ENCODE measurements around the gene CMTM3. TPM values are rescaled to one million over a fixed set of nuclear protein-coding genes. Genes with fewer than 3 reads are reported as not detected.
"Not testable (repeated sequence)": the region's sequence is repeated elsewhere in the genome, so short reads cannot be mapped to it uniquely, and the experiment has no call there.

Gene CMTM3
- total and polyA plus RNA-seq, 2 experiments from 2014 or later: 16.4 to 16.6 TPM

DNA sequence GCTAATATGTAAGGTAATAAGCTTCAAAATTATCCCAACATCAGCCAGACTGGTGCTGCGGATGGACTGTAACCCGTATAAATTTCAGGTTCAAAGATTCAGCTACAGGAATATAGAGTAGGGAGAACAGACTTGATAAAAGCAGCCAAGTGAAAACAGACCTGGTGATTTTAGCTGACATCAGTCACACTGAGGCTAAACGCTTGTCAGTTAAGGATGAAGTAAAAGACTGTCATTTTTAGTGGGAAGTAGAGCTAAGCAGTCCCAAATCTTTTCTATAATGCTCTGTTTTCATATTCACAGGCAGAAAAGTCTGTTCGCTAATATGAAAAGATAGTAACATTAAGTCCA is 56.7 kb downstream of the CMTM3 start:
- Histone ChIP-seq H3K9me2 (ENCODE audit: insufficient read depth) (no peaks in the 10 kb centered on the region), H3K4me2 (no peak overlapping the region), H3K79me2 (replicated peaks; ENCODE audit: insufficient read depth) (peaks cover 38% of the 10 kb centered on the region), H3F3A (replicated peaks; ENCODE audit: low read depth) (no peaks in the 10 kb centered on the region), H4K20me1 (replicated peaks; ENCODE audit: insufficient read depth) (peaks cover 5% of the 10 kb centered on the region), H3K4me1 (ENCODE audit: insufficient read depth) (0 out of 2 replicates have a peak, but pooled peaks cover 5% of the 10 kb centered on the region), H3K27ac (ENCODE audit: low read depth) (0 out of 2 replicates have a peak overlapping the region, but pooled peaks have one; percentile 27), H3K27me3 (ENCODE audit: insufficient read depth) (no peaks in the 10 kb centered on the region), H3K4me3 (no peak overlapping the region), H3K36me3 (ENCODE audit: insufficient read depth) (no peaks in the 10 kb centered on the region), H2AFZ (no peak overlapping the region)
- no peak for ATAC-seq
- Mint-ChIP-seq H3K27ac (no peak overlapping the region), H3K4me3 (no peak overlapping the region), H3K27me3 (ENCODE audit: insufficient read depth, low read depth, poor library complexity) (peaks cover 2% of the 10 kb centered on the region), H3K36me3 (ENCODE audit: low read depth) (no peaks in the 10 kb centered on the region), H3K9me3 (no peaks in the 10 kb centered on the region), H3K4me1 (peaks cover 17% of the 10 kb centered on the region)
- TF ChIP-seq NANOG (IDR thresholded peaks at IDR 0.05; ENCODE audit: borderline replicate concordance) (no peak), EZH2phosphoT487 (IDR thresholded peaks at IDR 0.05; ENCODE audit: unreplicated experiment) (no peak), JUNB (IDR thresholded peaks at IDR 0.05; ENCODE audit: unreplicated experiment) (no peak), ZNF331 (CRISPR knock-in tag; IDR thresholded peaks at IDR 0.05; ENCODE audit: low read depth) (no peak), ZNF114 (CRISPR knock-in tag; IDR thresholded peaks at IDR 0.05) (no peak), EZH2 (IDR thresholded peaks at IDR 0.05; ENCODE audit: low read depth, unreplicated experiment) (no peak), CREB1 (CRISPR knock-in tag; IDR thresholded peaks at IDR 0.05; ENCODE audit: low read depth) (no peak), POLR2AphosphoS5 (IDR thresholded peaks at IDR 0.05; ENCODE audit: low read depth) (no peak)
- TF ChIP-seq, protein P1, sequence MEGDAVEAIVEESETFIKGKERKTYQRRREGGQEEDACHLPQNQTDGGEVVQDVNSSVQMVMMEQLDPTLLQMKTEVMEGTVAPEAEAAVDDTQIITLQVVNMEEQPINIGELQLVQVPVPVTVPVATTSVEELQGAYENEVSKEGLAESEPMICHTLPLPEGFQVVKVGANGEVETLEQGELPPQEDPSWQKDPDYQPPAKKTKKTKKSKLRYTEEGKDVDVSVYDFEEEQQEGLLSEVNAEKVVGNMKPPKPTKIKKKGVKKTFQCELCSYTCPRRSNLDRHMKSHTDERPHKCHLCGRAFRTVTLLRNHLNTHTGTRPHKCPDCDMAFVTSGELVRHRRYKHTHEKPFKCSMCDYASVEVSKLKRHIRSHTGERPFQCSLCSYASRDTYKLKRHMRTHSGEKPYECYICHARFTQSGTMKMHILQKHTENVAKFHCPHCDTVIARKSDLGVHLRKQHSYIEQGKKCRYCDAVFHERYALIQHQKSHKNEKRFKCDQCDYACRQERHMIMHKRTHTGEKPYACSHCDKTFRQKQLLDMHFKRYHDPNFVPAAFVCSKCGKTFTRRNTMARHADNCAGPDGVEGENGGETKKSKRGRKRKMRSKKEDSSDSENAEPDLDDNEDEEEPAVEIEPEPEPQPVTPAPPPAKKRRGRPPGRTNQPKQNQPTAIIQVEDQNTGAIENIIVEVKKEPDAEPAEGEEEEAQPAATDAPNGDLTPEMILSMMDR (conservative IDR thresholded peaks at IDR 0.05; ENCODE audit: low read depth in 2 of 2): no peak
- TF ChIP-seq, protein P2, sequence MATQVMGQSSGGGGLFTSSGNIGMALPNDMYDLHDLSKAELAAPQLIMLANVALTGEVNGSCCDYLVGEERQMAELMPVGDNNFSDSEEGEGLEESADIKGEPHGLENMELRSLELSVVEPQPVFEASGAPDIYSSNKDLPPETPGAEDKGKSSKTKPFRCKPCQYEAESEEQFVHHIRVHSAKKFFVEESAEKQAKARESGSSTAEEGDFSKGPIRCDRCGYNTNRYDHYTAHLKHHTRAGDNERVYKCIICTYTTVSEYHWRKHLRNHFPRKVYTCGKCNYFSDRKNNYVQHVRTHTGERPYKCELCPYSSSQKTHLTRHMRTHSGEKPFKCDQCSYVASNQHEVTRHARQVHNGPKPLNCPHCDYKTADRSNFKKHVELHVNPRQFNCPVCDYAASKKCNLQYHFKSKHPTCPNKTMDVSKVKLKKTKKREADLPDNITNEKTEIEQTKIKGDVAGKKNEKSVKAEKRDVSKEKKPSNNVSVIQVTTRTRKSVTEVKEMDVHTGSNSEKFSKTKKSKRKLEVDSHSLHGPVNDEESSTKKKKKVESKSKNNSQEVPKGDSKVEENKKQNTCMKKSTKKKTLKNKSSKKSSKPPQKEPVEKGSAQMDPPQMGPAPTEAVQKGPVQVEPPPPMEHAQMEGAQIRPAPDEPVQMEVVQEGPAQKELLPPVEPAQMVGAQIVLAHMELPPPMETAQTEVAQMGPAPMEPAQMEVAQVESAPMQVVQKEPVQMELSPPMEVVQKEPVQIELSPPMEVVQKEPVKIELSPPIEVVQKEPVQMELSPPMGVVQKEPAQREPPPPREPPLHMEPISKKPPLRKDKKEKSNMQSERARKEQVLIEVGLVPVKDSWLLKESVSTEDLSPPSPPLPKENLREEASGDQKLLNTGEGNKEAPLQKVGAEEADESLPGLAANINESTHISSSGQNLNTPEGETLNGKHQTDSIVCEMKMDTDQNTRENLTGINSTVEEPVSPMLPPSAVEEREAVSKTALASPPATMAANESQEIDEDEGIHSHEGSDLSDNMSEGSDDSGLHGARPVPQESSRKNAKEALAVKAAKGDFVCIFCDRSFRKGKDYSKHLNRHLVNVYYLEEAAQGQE (IDR thresholded peaks at IDR 0.05; ENCODE audit: unreplicated experiment): no peak
- TF ChIP-seq, protein P3, sequence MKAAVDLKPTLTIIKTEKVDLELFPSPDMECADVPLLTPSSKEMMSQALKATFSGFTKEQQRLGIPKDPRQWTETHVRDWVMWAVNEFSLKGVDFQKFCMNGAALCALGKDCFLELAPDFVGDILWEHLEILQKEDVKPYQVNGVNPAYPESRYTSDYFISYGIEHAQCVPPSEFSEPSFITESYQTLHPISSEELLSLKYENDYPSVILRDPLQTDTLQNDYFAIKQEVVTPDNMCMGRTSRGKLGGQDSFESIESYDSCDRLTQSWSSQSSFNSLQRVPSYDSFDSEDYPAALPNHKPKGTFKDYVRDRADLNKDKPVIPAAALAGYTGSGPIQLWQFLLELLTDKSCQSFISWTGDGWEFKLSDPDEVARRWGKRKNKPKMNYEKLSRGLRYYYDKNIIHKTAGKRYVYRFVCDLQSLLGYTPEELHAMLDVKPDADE (IDR thresholded peaks at IDR 0.05): no peak
- DNase-seq (ENCODE audit: low spot score): no peak

DNA sequence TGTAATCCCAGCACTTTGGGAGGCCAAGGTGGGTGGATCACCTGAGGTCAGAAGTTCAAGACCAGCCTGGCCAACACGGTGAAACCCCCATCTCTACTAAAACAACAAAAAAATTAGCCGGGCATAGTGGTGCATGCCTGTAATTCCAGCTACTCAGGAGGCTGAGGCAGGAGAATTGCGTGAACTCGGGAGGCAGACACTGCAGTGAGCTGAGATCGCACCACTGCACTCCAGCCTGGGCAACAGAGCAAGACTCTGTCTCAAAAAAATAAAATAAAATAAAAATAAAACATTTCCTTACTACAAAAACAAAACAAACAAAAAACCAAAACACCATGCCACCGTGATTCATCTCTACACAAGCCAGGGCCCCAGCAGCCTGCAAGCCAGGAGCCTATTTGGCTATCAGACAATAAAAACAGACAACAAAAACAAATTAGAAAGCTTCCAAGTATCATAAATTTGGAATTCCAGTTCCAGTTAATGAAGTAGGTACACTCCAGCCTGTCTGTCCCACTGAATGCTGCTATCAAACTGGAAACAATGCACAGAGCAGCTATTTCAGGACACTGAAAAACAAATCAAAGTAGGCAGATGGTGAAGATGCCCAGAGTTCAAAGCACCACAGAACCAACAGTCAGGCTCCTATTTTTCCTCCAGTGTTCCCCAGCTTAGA is 57.3 kb downstream of the CMTM3 start:
- H3K4me1 ChIP-seq (ENCODE audit: insufficient read depth); H2AFZ ChIP-seq; H3K9me3 Mint-ChIP-seq; H3F3A ChIP-seq (replicated peaks; ENCODE audit: low read depth); H4K20me1 ChIP-seq (replicated peaks; ENCODE audit: insufficient read depth); DNase-seq (ENCODE audit: low spot score); H3K36me3 Mint-ChIP-seq (ENCODE audit: low read depth); H3K9me2 ChIP-seq (ENCODE audit: insufficient read depth); H3K27me3 ChIP-seq (ENCODE audit: insufficient read depth); H3K4me3 Mint-ChIP-seq; H3K27me3 Mint-ChIP-seq (ENCODE audit: insufficient read depth, low read depth, poor library complexity); H3K4me3 ChIP-seq; H3K4me2 ChIP-seq; H3K36me3 ChIP-seq (ENCODE audit: insufficient read depth); ATAC-seq: not testable (repeated sequence)
- Mint-ChIP-seq H3K27ac (peak overlapping the region; percentile 26; the same call in 1 of the 2 replicates), H3K4me1 (peaks cover 17% of the 10 kb centered on the region)
- H3K27ac ChIP-seq (ENCODE audit: low read depth): 0 out of 2 replicates have a peak overlapping the region, but pooled peaks have one; percentile 27
- H3K79me2 ChIP-seq (replicated peaks; ENCODE audit: insufficient read depth): peaks cover 40% of the 10 kb centered on the region

Data from GM23338 (cell line).